Esophagus squamous epithelium (tissue), 5 donors: ENCODE measurements around the gene ZMYND8. TPM values are rescaled to one million over a fixed set of nuclear protein-coding genes. Genes with fewer than 3 reads are reported as not detected.

Experiments
- DNase-seq: peaks from one replicate; lab custom pipeline; 2025; lab: John Stamatoyannopoulos, UW
- H3K27ac ChIP-seq, 4 donors: fragments of 200-600 bp; sonication (generic); one replicate each; pipeline ENCODE4 v1.5.1; 2016 to 2019; ENCODE audit warnings: mild to moderate bottlenecking in 1 of 4
- H3K27me3 ChIP-seq, 4 donors: fragments of 200-600 bp; sonication (generic); 1 replicate in 3 of 4; 2 replicates in 1 of 4; pipeline versions ENCODE4 v1.5.1 to v1.6.0; 2017 to 2021; ENCODE audit warnings: antibody characterized with exemption in 1 of 4
- H3K36me3 ChIP-seq, 3 donors: fragments of 200-600 bp; sonication (generic); one replicate each; pipeline ENCODE4 v1.5.1; 2016 to 2019
- H3K4me1 ChIP-seq, 3 donors: fragments of 200-600 bp; sonication (generic); one replicate each; pipeline ENCODE4 v1.5.1; 2017 to 2019
- H3K4me3 ChIP-seq, 4 donors: fragments of 200-600 bp; sonication (generic); 1 replicate in 3 of 4; 2 replicates in 1 of 4; pipeline ENCODE4 v1.5.1; 2016 to 2019; ENCODE audit warnings: mild to moderate bottlenecking in 2 of 4, moderate library complexity in 1 of 4
- H3K9me3 ChIP-seq, 3 donors: fragments of 200-600 bp; sonication (generic); one replicate each; pipeline ENCODE4 v1.5.1; 2016 to 2019
- CTCF ChIP-seq, 6 experiments: fragments of 450-650 bp in 4 of 6; fragments of 200-600 bp in 2 of 6; sonication (generic) in 2 of 6; IDR thresholded peaks; one replicate each; pipeline ENCODE4 v1.5.1; 2016 to 2019; ENCODE audit warnings: antibody characterized with exemption in 6 of 6, mild to moderate bottlenecking in 4 of 6, moderate library complexity in 4 of 6
- POLR2A ChIP-seq, 4 donors: fragments of 450-650 bp; IDR thresholded peaks; one replicate each; pipeline ENCODE4 v1.6.1; 2017; ENCODE audit warnings: antibody characterized with exemption in 4 of 4, mild to moderate bottlenecking in 4 of 4, moderate library complexity in 3 of 4
- WGBS, 2 donors: methylation state at CpG; one replicate each; pipeline ENCODE4 v1.1.5; 2018; 5-methylcytosine and 5-hydroxymethylcytosine counted together
- intact Hi-C: fragments of 100-400 bp; cut with DNase I; formaldehyde crosslinking; loops from one replicate; pipeline ENCODE4 v1.15.0; 2022
- total RNA-seq, 4 donors: library from RNA; depleted of rRNA; stranded (reverse); fragments of >200 nt; gene quantifications; one replicate each; pipeline ENCODE4 v1.1.0, GENCODE V29; 2016
- donor health status: DM: yes; HTN: yes; CAD: no.

The ZMYND8 gene
- total RNA-seq, 4 donors from 2014 or later = 21.5 to 26.3 (median 24.3) TPM

- no peak for DNase-seq
- intact Hi-C loops = no loop called here
- Histone ChIP-seq H3K27me3 (no peaks in the 10 kb centered on the region), H3K4me3 (no peak overlapping the region), H3K36me3 (peaks cover 10 to 100% (median 42%) of the 10 kb centered on the region in 3 donors), H3K27ac (no peak overlapping the region), H3K9me3 (no peaks in the 10 kb centered on the region), H3K4me1 (no peaks in the 10 kb centered on the region)
- WGBS, 2 donors = 67 to 78% methylated on average over 5 of the region's 5 CpGs
- TF ChIP-seq CTCF (IDR thresholded peaks at IDR 0.05) = no peak
- TF ChIP-seq POLR2A (IDR thresholded peaks at IDR 0.05) = no peak
These were observed 127.8 kb downstream of the ZMYND8 start for GRCh38 chr20:47228654-47229053.

- TF ChIP-seq POLR2A (IDR thresholded peaks at IDR 0.05) = no peak
- TF ChIP-seq CTCF (IDR thresholded peaks at IDR 0.05) = no peak
- intact Hi-C loops = no loop called here
- Histone ChIP-seq H3K4me1 (no peaks in the 10 kb centered on the region), H3K27me3 (no peaks in the 10 kb centered on the region), H3K27ac (no peak overlapping the region), H3K36me3 (peaks cover 10 to 100% (median 44%) of the 10 kb centered on the region in 3 donors), H3K4me3 (no peak overlapping the region), H3K9me3 (no peaks in the 10 kb centered on the region)
- DNase-seq = no peak
- 90 to 94% methylated on average over 9 of the region's 9 CpGs for WGBS, 2 donors
These were observed 128.9 kb downstream of the ZMYND8 start for GRCh38 chr20:47227576-47227975.

GRCh38 chr20:47227119-47227518, 129.4 kb downstream of the ZMYND8 start:
- DNase-seq = no peak
- intact Hi-C loops = no loop called here
- WGBS, 2 donors = 86 to 91% methylated on average over 7 of the region's 7 CpGs
- no peak for TF ChIP-seq POLR2A (IDR thresholded peaks at IDR 0.05)
- no peak for TF ChIP-seq CTCF (IDR thresholded peaks at IDR 0.05)
- H3K9me3 ChIP-seq = no peaks in the 10 kb centered on the region
- H3K36me3 ChIP-seq = peaks cover 10 to 100% (median 44%) of the 10 kb centered on the region in 3 donors
- H3K4me1 ChIP-seq = no peaks in the 10 kb centered on the region
- H3K4me3 ChIP-seq = no peak overlapping the region
- no peaks in the 10 kb centered on the region for H3K27me3 ChIP-seq
- no peak overlapping the region for H3K27ac ChIP-seq

GRCh38 chr20:47225458-47225857, 131.0 kb downstream of the ZMYND8 start:
- DNase-seq = no peak
- no peak overlapping the region for H3K4me3 ChIP-seq
- peak overlapping the region in 1 of 4 donors; percentile 3 for H3K27ac ChIP-seq
- intact Hi-C loops = no loop called here
- 78% methylated on average over 1 of the region's 1 CpG; no CpG with 5 or more reads in 1 of the 2 donors for WGBS, 2 donors
- H3K9me3 ChIP-seq = no peaks in the 10 kb centered on the region
- no peaks in the 10 kb centered on the region for H3K4me1 ChIP-seq
- H3K27me3 ChIP-seq = no peaks in the 10 kb centered on the region
- H3K36me3 ChIP-seq = peaks cover 16 to 100% (median 44%) of the 10 kb centered on the region in 3 donors
- no peak for TF ChIP-seq POLR2A (IDR thresholded peaks at IDR 0.05)
- TF ChIP-seq CTCF (IDR thresholded peaks at IDR 0.05) = no peak

GRCh38 chr20:47224857-47225256, 131.6 kb downstream of the ZMYND8 start:
- no peak for TF ChIP-seq CTCF (IDR thresholded peaks at IDR 0.05)
- TF ChIP-seq POLR2A (IDR thresholded peaks at IDR 0.05) = no peak
- H3K27ac ChIP-seq = peak overlapping the region in 1 of 4 donors; percentile 3
- 88 to 93% methylated on average over 4 of the region's 4 CpGs for WGBS, 2 donors
- no peaks in the 10 kb centered on the region for H3K27me3 ChIP-seq
- peaks cover 20 to 100% (median 44%) of the 10 kb centered on the region in 3 donors for H3K36me3 ChIP-seq
- H3K9me3 ChIP-seq = no peaks in the 10 kb centered on the region
- H3K4me1 ChIP-seq = no peaks in the 10 kb centered on the region
- DNase-seq = no peak
- H3K4me3 ChIP-seq = no peak overlapping the region
- intact Hi-C loops = no loop called here
